ENCODE results near the gene ANGPTL1. TPM values are rescaled to one million over a fixed set of nuclear protein-coding genes. Genes with fewer than 3 reads are reported as not detected.

Gene ANGPTL1, protein sequence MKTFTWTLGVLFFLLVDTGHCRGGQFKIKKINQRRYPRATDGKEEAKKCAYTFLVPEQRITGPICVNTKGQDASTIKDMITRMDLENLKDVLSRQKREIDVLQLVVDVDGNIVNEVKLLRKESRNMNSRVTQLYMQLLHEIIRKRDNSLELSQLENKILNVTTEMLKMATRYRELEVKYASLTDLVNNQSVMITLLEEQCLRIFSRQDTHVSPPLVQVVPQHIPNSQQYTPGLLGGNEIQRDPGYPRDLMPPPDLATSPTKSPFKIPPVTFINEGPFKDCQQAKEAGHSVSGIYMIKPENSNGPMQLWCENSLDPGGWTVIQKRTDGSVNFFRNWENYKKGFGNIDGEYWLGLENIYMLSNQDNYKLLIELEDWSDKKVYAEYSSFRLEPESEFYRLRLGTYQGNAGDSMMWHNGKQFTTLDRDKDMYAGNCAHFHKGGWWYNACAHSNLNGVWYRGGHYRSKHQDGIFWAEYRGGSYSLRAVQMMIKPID
- total RNA-seq = under 0.01 TPM in 1 of 2 replicates, not detected in the other

GRCh38 chr1:178870944-178871343 is at the start of gene ANGPTL1:
Gene ANGPTL1, minus strand, starts transcription at chr1:178871077. Its CDS starts 5,301 bp downstream, at chr1:178865776.
- no peak for DNase-seq (ENCODE audit: low read depth, low spot score)

GRCh38 chr1:178919581-178919980 is 48.7 kb upstream of the ANGPTL1 start:
- no peak for DNase-seq (ENCODE audit: low read depth, low spot score)

DNA sequence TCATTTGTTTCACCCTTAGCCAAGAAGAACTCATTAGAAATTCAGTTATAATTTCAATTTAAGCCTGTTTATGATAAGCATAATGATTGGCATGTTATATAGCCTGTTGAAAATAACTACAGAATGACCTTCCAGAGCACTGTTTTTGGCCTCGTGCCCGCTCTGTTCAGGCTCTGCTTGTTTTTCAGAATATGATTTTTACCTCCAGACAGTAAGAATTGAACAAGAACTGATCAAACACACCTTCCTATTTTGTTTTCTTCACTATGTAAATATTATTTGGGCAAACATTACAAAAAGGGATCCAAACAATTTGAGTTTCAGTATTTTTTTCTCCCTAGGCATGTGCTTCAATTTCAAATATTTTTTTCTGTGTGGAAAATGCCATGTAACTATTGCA is 48.1 kb upstream of the ANGPTL1 start:
- no peak for DNase-seq (ENCODE audit: low read depth, low spot score)

- no peak for DNase-seq (ENCODE audit: low read depth, low spot score)
Measured at GRCh38 chr1:178918308-178918707, 47.4 kb upstream of the ANGPTL1 start.

GRCh38 chr1:178916448-178917174 is 45.7 kb upstream of the ANGPTL1 start:
- DNase-seq (ENCODE audit: low read depth, low spot score) = no peak

GRCh38 chr1:178912597-178912996 is 41.7 kb upstream of the ANGPTL1 start:
- DNase-seq (ENCODE audit: low read depth, low spot score) = no peak

- no peak for DNase-seq (ENCODE audit: low read depth, low spot score)
Measured at GRCh38 chr1:178910023-178910422, 39.1 kb upstream of the ANGPTL1 start.

GRCh38 chr1:178908358-178908757 is 37.5 kb upstream of the ANGPTL1 start:
- DNase-seq (ENCODE audit: low read depth, low spot score) = no peak

DNA sequence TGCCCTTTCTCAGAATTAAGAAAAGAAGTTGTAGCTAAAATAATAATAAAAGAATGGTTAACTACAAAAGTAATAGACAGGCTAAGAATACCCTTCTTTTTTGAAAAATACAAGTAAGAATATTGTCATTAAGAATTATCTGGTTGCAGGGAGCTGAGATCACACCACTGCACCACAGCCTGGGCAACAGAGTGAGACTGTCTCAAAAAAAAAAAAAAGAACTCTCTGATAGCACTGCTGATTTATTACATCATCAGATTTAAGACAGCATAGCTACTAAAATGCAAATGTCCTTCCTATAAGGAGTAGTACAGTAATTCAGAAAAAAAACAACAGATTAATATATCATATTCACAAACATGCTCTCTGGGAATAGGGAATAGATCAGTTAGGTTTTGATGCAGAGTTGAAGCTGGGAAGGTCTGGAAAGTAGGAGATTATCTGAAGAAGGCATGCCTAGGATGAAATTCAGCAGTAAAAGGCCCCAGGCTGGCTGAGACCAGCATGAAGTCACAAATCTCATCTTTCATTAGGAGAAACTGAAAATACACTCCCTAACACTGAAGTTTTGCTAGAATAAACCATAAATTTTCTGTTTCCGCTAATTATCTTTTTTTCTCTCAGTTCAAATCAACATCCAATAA is 30.7 kb upstream of the ANGPTL1 start:
- DNase-seq (ENCODE audit: low read depth, low spot score) = no peak

- DNase-seq (ENCODE audit: low read depth, low spot score) = no peak
Measured at GRCh38 chr1:178899402-178899801, 28.5 kb upstream of the ANGPTL1 start.

GRCh38 chr1:178898401-178898800 is 27.5 kb upstream of the ANGPTL1 start:
- no peak for DNase-seq (ENCODE audit: low read depth, low spot score)

DNA sequence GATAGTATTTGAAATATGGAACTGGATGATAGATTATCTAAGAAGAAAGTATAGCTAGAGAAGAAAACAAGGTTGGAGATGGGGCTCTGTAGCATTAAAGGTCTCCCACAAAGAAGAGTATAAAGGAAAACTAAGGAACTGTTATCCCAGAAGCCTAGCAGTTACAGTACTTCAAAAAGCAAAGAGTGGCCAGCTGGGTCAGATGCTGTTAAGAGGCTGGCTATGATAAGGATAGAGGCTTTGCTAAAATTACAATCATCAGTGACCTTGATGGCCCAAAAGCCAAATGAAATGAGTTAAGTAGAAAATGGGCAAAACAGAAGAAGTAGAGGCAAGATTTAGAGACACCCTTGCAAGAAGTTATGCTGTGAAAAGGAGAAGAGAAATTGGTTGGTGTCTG is 25.1 kb upstream of the ANGPTL1 start:
- DNase-seq (ENCODE audit: low read depth, low spot score) = no peak

GRCh38 chr1:178886551-178886950 is 15.7 kb upstream of the ANGPTL1 start:
- no peak for DNase-seq (ENCODE audit: low read depth, low spot score)

- no peak for DNase-seq (ENCODE audit: low read depth, low spot score)
Measured at GRCh38 chr1:178885869-178886268, 15.0 kb upstream of the ANGPTL1 start.

GRCh38 chr1:178881950-178882349 is 11.1 kb upstream of the ANGPTL1 start:
- no peak for DNase-seq (ENCODE audit: low read depth, low spot score)

DNA sequence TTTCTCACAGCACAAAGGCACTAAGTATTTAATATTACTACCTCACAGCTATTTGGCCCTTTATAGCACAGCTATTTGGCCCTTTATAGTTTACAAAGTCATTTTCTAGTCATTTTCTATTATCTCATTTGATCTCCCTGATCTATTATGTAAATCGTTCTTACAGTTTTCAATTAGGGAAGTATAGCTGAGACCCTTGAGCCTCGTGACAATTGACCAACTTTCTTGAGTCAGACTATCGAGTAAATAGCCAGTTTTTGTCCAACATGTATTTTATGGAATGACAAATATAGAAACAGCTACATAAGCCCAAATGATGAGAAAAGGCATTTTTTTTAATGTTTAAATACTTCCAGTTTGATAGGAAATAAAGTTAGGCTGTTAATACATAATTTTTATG is 7.0 kb upstream of the ANGPTL1 start:
- no peak for DNase-seq (ENCODE audit: low read depth, low spot score)

DNA sequence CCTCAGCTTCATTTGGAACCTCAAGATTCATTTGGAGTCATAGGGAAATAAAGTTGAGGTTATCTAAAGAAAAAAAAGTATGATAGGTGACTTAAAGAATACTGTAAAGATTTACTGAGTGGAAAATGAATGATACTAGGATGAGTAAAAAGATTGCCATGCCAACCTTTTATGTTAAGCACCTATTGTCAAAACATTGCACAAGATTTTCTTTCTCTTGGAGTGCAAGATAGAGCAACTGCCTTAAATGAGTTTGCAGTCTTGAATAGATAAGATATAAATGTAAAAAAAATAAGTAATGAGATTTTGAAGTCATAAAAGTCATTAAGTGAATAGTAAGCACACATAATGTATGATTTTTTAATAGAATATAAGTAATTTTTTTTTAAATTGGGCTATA is 5.1 kb upstream of the ANGPTL1 start:
- DNase-seq (ENCODE audit: low read depth, low spot score) = no peak

GRCh38 chr1:178874966-178875365 is 4.1 kb upstream of the ANGPTL1 start:
- DNase-seq (ENCODE audit: low read depth, low spot score) = no peak

DNA sequence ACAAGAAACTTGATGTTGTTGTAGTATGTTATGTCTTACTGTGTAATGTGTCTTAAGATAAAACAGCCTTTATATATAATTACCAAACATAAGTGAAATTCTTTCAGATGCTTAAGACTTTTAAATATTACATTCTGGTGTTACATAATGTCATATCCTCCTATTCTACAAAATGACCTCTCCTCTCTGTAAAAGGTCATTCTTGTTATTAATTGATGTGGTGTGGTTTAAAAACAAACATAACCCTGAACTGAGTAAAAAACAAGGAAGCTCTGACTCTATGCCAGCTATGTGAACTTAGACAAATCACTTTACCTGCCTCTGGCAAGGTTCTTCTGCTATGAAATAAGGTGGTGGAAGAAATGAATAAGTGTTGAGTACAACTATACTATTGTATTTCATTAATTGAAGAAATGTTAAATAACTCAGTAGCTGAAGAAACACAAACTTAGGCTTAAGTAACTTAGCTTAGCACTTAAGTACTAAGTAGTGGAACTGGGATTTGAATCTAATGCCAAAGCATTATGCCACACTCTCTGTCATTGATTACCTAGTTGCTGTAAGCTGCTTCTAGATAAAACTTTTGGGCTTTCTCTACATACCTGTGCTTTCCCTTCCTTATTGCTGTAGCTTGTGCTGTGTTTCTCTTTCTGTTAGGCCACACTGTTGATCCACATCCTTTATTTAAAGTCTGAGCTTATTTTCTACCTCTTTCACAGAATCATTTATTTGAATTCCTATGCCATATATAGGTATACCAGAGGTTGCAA is 859 bp upstream of the ANGPTL1 start:
- no peak for DNase-seq (ENCODE audit: low read depth, low spot score)

- DNase-seq (ENCODE audit: low read depth, low spot score) = no peak
Measured at GRCh38 chr1:178870221-178870620, 656 bp downstream of the ANGPTL1 start.

GRCh38 chr1:178869119-178869697 is 1.7 kb downstream of the ANGPTL1 start:
- DNase-seq (ENCODE audit: low read depth, low spot score) = no peak

Data from pulmonary artery endothelial cell (primary cell).